Panc1 (cell line): ENCODE data around the gene ZNF664.
A peak's percentile ranks its signal among the peaks of the same experiment; 100 is the strongest.

Experiments used
- POLR2AphosphoS5 ChIP-seq: IDR thresholded peaks from 2 replicates; pipeline ENCODE4 v1.6.1; 2012; ENCODE audit warnings: mild to moderate bottlenecking, low read depth, low read length, moderate library complexity
- SIN3A ChIP-seq: IDR thresholded peaks from 2 replicates; pipeline ENCODE4 v1.6.1; 2012; ENCODE audit warnings: low read depth, mild to moderate bottlenecking, low read length, moderate library complexity, borderline replicate concordance; ENCODE audit not compliant: insufficient read depth
- TF ChIP-seq, protein P1 (sequence below): fragments of 450-650 bp; IDR thresholded peaks from 2 replicates; pipeline ENCODE4 v1.5.1; 2017; ENCODE audit warnings: mild to moderate bottlenecking
- TF ChIP-seq, protein P2 (sequence below), 2 experiments: IDR thresholded peaks; 2 replicates each; pipeline ENCODE4 v1.6.1; 2011 to 2012; ENCODE audit warnings: low read depth in 2 of 2, control low read depth in 1 of 2, low read length in 1 of 2, mild to moderate bottlenecking in 1 of 2, moderate library complexity in 1 of 2; ENCODE audit not compliant: insufficient read depth in 1 of 2

DNA sequence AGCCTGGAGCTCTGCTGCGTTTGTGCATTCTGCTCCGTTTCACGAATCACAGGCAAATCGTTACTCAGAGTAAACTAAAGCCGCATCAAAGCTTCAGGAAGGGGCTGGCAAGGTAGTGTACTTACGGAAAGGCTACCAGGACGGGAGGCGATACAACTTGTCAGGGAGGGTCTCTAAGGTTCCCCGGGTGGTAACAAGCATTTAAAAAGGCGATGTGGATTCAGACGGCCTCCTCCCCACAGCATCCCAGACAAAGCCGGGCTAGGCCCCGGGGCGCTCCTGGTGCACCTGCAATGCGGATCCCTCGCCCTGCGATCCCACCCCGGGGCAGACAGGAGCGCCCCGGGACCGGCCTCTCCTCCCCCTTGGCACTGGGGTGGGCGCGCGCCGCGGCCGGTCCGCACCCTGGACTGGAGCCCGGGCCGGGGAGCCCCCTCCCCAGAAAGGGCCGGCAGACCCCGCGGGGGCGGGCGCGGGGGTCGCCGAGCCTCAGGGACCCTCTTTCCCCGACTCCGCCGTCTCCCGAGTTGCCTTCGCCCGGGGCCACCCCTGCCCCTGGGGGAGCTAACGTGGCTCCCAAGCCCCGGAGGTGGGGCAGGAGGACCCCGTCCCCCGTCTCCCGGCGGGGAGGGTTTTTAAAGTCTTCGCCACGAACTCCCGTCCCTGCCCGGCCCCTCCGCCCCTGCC, 1.1 kb upstream of the ZNF664 start:
- TF ChIP-seq, protein P1, sequence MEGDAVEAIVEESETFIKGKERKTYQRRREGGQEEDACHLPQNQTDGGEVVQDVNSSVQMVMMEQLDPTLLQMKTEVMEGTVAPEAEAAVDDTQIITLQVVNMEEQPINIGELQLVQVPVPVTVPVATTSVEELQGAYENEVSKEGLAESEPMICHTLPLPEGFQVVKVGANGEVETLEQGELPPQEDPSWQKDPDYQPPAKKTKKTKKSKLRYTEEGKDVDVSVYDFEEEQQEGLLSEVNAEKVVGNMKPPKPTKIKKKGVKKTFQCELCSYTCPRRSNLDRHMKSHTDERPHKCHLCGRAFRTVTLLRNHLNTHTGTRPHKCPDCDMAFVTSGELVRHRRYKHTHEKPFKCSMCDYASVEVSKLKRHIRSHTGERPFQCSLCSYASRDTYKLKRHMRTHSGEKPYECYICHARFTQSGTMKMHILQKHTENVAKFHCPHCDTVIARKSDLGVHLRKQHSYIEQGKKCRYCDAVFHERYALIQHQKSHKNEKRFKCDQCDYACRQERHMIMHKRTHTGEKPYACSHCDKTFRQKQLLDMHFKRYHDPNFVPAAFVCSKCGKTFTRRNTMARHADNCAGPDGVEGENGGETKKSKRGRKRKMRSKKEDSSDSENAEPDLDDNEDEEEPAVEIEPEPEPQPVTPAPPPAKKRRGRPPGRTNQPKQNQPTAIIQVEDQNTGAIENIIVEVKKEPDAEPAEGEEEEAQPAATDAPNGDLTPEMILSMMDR = no peak
- TF ChIP-seq SIN3A = peak; percentile 24; the same call in 1 of the 2 replicates
- no peak for TF ChIP-seq POLR2AphosphoS5
- TF ChIP-seq, protein P2, sequence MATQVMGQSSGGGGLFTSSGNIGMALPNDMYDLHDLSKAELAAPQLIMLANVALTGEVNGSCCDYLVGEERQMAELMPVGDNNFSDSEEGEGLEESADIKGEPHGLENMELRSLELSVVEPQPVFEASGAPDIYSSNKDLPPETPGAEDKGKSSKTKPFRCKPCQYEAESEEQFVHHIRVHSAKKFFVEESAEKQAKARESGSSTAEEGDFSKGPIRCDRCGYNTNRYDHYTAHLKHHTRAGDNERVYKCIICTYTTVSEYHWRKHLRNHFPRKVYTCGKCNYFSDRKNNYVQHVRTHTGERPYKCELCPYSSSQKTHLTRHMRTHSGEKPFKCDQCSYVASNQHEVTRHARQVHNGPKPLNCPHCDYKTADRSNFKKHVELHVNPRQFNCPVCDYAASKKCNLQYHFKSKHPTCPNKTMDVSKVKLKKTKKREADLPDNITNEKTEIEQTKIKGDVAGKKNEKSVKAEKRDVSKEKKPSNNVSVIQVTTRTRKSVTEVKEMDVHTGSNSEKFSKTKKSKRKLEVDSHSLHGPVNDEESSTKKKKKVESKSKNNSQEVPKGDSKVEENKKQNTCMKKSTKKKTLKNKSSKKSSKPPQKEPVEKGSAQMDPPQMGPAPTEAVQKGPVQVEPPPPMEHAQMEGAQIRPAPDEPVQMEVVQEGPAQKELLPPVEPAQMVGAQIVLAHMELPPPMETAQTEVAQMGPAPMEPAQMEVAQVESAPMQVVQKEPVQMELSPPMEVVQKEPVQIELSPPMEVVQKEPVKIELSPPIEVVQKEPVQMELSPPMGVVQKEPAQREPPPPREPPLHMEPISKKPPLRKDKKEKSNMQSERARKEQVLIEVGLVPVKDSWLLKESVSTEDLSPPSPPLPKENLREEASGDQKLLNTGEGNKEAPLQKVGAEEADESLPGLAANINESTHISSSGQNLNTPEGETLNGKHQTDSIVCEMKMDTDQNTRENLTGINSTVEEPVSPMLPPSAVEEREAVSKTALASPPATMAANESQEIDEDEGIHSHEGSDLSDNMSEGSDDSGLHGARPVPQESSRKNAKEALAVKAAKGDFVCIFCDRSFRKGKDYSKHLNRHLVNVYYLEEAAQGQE (IDR thresholded peaks at IDR 0.05; ENCODE audit: insufficient read depth in 1 of 2, low read depth in 2 of 2, low read length in 1 of 2) = no peak
